SIG-M5 (cell line): Measurements from ENCODE around the gene UBB.

Experiments used
- DNase-seq: peaks from one replicate; lab custom pipeline; 2025; lab: John Stamatoyannopoulos, UW

Gene UBB

GRCh38 chr17:16419074-16419928 is 38.4 kb downstream of the UBB start:
- DNase-seq = no peak

GRCh38 chr17:16419929-16420271 is 39.0 kb downstream of the UBB start:
- DNase-seq = no peak

DNA sequence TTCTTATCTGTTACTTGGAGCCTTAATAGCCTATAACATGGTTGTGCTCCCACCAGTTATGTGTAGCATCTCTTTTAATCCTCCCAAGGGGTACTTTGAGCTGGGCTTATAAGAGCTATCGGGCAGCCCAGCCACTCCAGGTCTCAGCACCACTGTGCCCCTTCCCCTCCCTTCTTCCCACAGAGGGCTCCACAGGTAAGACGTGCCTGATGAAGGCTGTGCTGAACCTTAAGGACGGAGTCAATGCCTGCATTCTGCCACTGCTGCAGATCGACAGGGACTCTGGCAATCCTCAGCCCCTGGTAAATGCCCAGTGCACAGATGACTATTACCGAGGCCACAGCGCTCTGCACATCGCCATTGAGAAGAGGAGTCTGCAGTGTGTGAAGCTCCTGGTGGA is 41.5 kb downstream of the UBB start:
- DNase-seq = no peak

DNA sequence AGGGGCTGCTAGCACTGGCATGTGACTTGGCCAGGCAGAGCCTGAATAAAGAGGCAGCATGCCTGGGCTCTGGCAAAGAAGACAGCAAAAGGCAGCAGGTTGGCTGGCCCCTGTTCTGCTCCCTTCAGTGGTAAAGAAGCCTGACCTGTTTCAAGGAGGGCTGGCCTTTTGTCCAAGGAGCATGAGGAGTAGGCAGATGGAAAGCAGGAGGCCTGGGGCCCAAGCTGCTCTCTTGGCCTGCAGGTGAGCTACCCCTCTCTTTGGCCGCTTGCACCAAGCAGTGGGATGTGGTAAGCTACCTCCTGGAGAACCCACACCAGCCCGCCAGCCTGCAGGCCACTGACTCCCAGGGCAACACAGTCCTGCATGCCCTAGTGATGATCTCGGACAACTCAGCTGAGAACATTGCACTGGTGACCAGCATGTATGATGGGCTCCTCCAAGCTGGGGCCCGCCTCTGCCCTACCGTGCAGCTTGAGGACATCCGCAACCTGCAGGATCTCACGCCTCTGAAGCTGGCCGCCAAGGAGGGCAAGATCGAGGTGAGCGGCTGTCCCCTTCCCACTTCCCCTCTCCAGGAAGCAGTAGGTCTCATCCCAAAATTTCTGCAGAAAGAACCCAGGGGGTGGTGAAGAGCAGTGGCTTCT is 42.5 kb downstream of the UBB start:
- DNase-seq = no peak

GRCh38 chr17:16425202-16425601 is 44.3 kb downstream of the UBB start:
- DNase-seq = no peak

DNA sequence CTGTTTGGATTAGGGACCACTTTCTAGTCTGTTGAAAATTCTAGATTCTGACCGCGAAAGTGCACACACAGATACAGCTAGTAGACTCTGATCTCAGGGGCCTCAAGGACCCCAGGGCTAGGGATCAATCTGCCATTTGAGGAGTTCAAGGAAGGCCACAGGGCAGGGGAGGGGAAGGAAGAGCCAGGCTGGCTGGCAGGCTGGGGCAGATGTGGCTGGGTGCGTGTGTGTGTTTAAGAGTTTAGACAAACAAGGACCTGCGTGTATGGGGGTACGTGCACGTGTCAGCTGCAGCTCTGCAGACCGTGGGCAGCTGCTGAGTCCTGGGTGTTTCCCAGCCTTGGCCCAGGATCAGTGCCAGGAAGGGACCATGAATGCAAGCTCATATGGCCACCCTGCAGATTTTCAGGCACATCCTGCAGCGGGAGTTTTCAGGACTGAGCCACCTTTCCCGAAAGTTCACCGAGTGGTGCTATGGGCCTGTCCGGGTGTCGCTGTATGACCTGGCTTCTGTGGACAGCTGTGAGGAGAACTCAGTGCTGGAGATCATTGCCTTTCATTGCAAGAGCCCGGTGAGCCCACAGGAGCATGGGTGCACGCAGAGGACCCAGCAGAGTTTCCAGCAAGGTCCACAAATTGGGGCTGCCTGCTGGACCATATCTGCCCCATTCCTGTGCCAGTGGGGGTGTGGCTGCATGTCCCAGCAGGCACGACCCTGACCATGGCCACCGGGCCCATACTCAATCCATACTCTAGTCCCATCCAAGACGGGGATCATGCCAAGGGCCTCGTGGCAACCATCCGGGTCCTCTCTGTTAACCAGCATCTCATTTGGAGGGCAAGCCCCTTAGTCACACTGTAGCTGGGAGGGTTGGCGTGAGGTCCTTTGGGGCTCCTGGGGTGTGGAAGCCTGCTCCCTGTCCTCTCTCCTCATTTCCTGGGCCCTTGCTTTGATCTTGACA is 45.1 kb downstream of the UBB start:
- DNase-seq = no peak

DNA sequence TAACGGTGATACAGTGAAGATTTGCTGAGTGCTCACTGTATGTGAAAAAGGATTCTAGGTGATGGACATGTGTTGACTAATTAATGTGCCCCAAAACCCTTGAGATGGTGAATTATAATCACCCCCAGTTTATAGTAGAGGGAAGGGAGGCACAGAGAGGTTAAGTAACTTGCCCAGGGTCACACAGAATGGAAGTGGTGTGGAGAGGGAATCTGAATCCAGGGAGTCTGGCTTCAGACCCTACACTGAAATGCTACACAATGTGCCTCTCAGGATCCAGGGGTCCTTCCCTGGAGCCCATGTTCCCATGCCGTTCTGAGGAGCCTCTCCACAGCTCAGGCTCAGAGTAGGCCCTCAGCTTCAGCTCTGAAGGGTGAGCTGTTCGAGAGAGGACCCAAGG is 46.1 kb downstream of the UBB start:
- DNase-seq = no peak

DNA sequence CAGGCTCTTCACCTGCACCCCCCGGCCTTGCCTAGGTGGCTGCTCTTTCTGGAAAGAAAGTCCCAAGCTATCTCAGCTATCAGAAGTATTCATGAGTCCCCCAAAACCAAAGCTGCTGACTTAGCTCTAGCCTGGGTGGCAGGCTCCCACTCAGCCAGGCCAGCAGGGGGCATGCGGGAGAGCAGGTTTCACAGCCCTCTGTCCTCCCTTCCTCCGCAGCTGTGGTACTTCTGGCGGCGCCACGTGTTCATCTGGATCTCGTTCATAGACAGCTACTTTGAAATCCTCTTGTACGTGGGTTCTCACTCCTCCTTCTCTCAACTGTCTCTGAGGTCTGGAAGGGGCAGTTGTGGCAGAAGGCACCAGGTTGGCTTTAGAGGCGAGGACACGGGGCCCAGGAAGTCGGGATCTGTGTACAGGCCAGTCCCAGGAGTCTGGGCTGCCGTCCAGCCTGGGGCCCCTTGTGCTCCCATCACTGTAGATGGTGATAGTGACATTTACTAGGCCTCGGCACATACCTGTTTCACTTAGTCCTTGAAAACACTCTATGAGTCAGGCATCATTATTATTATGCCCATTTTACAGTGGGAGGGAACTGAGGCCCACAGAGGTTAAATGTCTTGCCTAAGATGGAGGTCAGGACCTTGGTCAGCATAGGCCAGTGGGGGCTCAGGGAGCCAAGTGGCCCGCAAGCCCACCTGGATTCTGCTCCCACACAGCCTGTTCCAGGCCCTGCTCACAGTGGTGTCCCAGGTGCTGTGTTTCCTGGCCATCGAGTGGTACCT is 47.4 kb downstream of the UBB start:
- no peak for DNase-seq

GRCh38 chr17:16429083-16429482 is 48.2 kb downstream of the UBB start:
- no peak for DNase-seq

DNA sequence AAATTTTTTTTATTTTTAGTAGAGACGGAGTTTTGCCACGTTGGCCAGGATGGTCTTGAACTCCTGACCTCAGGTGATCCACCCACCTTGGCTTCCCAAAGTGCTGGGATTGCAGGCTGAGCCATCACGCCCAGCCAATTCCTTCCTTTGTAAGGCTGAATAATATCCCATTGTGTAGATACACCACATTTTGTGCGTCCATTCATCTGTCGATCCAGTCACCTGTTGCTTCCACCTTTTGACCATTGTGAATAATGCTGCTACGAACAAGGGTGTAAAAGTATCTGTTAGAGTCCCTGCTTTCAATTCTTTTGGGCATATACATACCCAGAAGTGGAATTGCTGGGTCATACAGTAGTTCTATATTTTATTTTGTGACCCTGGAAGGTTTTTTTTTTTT is 49.8 kb downstream of the UBB start:
- no peak for DNase-seq

GRCh38 chr17:16432017-16432416 is 51.1 kb downstream of the UBB start:
- no peak for DNase-seq
